ENCODE data around the gene CSMD2. TPM values are rescaled to one million over a fixed set of nuclear protein-coding genes. Genes with fewer than 3 reads are reported as not detected.

Gene CSMD2
- total RNA-seq, 2 experiments from 2014 or later, result not detected

DNA sequence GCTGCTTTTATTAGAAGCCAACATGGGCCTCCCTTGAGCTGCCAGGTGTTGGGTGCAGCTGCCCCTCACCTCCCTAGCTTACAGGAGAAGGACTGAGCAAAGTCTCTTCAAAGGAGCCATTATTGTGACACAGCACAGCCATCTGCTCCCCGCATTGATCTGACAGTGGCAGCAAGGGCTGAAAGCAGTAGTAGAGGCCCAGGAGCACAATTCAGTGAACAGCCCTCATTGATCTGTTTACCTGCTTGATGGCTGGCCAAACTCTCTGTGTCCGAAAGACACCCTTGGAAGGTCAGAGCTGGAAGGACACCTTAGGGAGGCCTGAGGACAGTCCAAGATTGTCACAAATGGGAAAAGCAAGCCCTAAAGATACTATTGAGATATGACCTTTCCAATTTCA, 286.6 kb downstream of the CSMD2 start:
- Mint-ChIP-seq H3K4me1 (ENCODE audit: low read depth) (no peaks in the 10 kb centered on the region), H3K27ac (no peak overlapping the region), H3K36me3 (ENCODE audit: low read depth) (no peaks in the 10 kb centered on the region), H3K27me3 (peaks cover 39% of the 10 kb centered on the region), H3K9me3 (no peaks in the 10 kb centered on the region), H3K4me3 (no peak overlapping the region)
- no peaks in the 10 kb centered on the region for H3K36me3 ChIP-seq (ENCODE audit: insufficient read depth, low read length)
- peaks cover 0 to 6% of the 10 kb centered on the region in 2 experiments for H3K9me3 ChIP-seq (ENCODE audit: control insufficient read depth in 1 of 2, insufficient read depth in 1 of 2, low read length in 2 of 2)
- peaks cover 4 to 8% of the 10 kb centered on the region in 2 experiments for H3K27me3 ChIP-seq (ENCODE audit: control insufficient read depth in 1 of 2, insufficient read depth in 2 of 2, low read length in 2 of 2)
- no peak for ATAC-seq (ENCODE audit: poor library complexity)
- H3K27ac ChIP-seq (ENCODE audit: low read depth in 1 of 2, low read length in 2 of 2), result no peak overlapping the region
- POLR2A ChIA-PET, result no interaction called here
- no peaks in the 10 kb centered on the region for H3K4me1 ChIP-seq (ENCODE audit: insufficient read depth, low read length)
- CTCF ChIA-PET, result interaction anchor here (1.4 kb wide), 1 partner anchor 9 kb away, joined by 4 read pairs; no protein-coding TSS in a partner anchor
- DNase-seq, result no peak
- TF ChIP-seq CTCF (IDR thresholded peaks at IDR 0.05), result no peak
- H3K4me3 ChIP-seq (ENCODE audit: low read length), result no peak overlapping the region
- intact Hi-C loops (cut with DNase I, micrococcal nuclease), result no loop called here

- no peaks in the 10 kb centered on the region for H3K36me3 ChIP-seq (ENCODE audit: insufficient read depth, low read length)
- ChIA-PET POLR2A (no interaction called here), CTCF (interaction anchor here (1.4 kb wide), 1 partner anchor 10 kb away, joined by 4 read pairs; no protein-coding TSS in a partner anchor)
- H3K9me3 ChIP-seq (ENCODE audit: control insufficient read depth in 1 of 2, insufficient read depth in 1 of 2, low read length in 2 of 2), result peaks cover 0 to 6% of the 10 kb centered on the region in 2 experiments
- no peaks in the 10 kb centered on the region for H3K9me3 Mint-ChIP-seq
- intact Hi-C loops (cut with DNase I, micrococcal nuclease), result no loop called here
- H3K4me3 Mint-ChIP-seq, result no peak overlapping the region
- H3K27me3 Mint-ChIP-seq, result peaks cover 28% of the 10 kb centered on the region
- no peaks in the 10 kb centered on the region for H3K4me1 Mint-ChIP-seq (ENCODE audit: low read depth)
- no peak overlapping the region for H3K27ac ChIP-seq (ENCODE audit: low read depth in 1 of 2, low read length in 2 of 2)
- peaks cover 4 to 5% of the 10 kb centered on the region in 2 experiments for H3K27me3 ChIP-seq (ENCODE audit: control insufficient read depth in 1 of 2, insufficient read depth in 2 of 2, low read length in 2 of 2)
- no peaks in the 10 kb centered on the region for H3K4me1 ChIP-seq (ENCODE audit: insufficient read depth, low read length)
- H3K4me3 ChIP-seq (ENCODE audit: low read length), result no peak overlapping the region
- no peak overlapping the region for H3K27ac Mint-ChIP-seq
- no peaks in the 10 kb centered on the region for H3K36me3 Mint-ChIP-seq (ENCODE audit: low read depth)
- DNase-seq (no peak), ATAC-seq (ENCODE audit: poor library complexity) (no peak)
- no peak for TF ChIP-seq CTCF (IDR thresholded peaks at IDR 0.05)
Measured at GRCh38 chr1:33876970-33877650, 287.9 kb downstream of the CSMD2 start.

GRCh38 chr1:33875862-33876261, 289.2 kb downstream of the CSMD2 start:
- Mint-ChIP-seq H3K4me1 (ENCODE audit: low read depth) (no peaks in the 10 kb centered on the region), H3K4me3 (no peak overlapping the region), H3K27ac (no peak overlapping the region), H3K36me3 (ENCODE audit: low read depth) (no peaks in the 10 kb centered on the region), H3K9me3 (no peaks in the 10 kb centered on the region), H3K27me3 (peaks cover 25% of the 10 kb centered on the region)
- Histone ChIP-seq H3K4me3 (ENCODE audit: low read length) (no peak overlapping the region), H3K4me1 (ENCODE audit: insufficient read depth, low read length) (no peaks in the 10 kb centered on the region), H3K27me3 (ENCODE audit: control insufficient read depth in 1 of 2, insufficient read depth in 2 of 2, low read length in 2 of 2) (peaks cover 2 to 4% of the 10 kb centered on the region in 2 experiments), H3K27ac (ENCODE audit: low read depth in 1 of 2, low read length in 2 of 2) (no peak overlapping the region), H3K9me3 (ENCODE audit: control insufficient read depth in 1 of 2, insufficient read depth in 1 of 2, low read length in 2 of 2) (peaks cover 0 to 6% of the 10 kb centered on the region in 2 experiments), H3K36me3 (ENCODE audit: insufficient read depth, low read length) (no peaks in the 10 kb centered on the region)
- no peak for TF ChIP-seq CTCF (IDR thresholded peaks at IDR 0.05)
- DNase-seq (no peak), ATAC-seq (ENCODE audit: poor library complexity) (no peak)
- POLR2A ChIA-PET, result no interaction called here
- CTCF ChIA-PET, result no interaction called here
- intact Hi-C loops (cut with DNase I, micrococcal nuclease), result no loop called here

All from CD4-positive, alpha-beta T cell (primary cell).